GM19351 (cell line): ENCODE results near the gene GPR34.
A peak's percentile ranks its signal among the peaks of the same experiment; 100 is the strongest.

ENCODE experiments used
- ATAC-seq: cut with Tn5 transposase; IDR thresholded peaks from one replicate; pipeline ENCODE4 v1.9.1; 2021; ENCODE audit warnings: mild to moderate bottlenecking, moderate library complexity; ENCODE audit not compliant: unreplicated experiment

GPR34 gene

DNA sequence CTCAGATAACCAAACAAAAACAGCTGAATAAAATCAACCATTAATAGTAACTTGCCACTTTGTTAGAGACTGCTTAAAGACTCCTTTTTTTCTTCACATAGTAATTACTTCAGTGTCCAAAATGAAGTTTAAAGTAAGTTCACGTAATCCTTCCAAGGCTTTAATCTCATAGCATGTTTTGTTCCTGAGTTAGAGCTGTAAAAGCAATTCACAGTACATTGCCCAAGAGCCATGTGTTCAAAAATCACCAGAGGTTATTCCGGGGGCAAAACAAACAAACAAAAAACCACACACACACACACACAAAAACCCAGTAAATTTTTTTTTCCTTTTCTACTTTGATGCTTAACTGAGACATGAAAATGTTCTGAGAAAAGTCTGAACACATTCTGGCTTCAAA is 41.3 kb downstream of the GPR34 start:
- no peak for ATAC-seq

DNA sequence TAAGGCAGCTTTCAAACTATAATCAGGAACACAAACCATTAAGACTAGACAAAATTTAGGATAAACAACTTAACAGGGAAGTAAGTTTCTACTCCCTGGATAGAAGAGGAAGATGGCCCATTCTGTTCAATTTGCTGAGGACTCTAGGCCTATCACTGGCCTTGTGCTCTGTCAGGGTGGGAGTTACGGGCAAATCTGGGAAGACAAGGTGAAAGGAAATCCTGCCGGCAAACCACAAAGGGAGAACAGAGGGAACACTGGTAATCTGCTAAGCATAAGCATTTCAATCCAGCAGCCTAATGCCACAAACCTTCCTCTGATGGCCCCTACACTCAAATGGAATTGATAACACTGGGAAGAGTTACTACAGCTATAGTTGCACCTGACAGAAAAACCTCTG is 43.5 kb downstream of the GPR34 start:
- ATAC-seq = no peak

DNA sequence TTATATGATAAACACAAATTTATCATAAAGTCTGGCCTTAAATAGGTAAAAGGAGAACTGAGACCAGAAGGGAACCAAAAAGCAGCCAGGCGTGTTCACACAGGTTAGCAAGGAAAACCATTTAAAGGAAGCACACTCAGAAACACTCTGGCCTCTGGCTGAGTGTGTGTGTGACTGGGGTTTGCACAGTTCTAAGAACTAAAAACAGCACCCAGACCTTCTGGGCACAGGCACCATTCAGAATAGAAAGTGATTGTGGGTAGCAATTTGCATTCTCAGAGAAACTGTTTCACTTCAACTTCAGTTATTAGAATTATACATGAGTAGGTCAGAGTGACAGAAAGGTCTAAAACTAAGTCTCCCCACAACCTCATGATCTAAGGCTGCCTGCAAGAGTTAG is 45.2 kb downstream of the GPR34 start:
- peak; percentile 96 for ATAC-seq

DNA sequence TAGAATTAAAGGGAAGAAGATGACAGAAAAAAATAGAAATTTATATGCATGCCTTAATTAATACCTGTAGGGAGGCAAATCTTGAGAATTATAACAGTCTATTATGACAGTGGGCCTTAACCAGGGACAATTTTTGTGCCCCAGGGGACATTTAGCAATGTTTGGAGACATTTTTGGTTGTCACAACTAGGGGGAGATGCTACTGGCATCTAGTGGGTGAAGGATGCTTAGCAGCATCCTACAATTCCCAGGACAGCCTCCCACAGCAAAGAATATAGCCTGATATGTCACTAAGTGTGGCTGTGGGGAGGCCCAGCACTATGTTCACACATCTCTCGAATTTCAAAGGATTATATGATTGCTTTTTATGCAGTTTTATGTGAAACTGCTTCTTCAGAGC is 45.8 kb downstream of the GPR34 start:
- no peak for ATAC-seq

DNA sequence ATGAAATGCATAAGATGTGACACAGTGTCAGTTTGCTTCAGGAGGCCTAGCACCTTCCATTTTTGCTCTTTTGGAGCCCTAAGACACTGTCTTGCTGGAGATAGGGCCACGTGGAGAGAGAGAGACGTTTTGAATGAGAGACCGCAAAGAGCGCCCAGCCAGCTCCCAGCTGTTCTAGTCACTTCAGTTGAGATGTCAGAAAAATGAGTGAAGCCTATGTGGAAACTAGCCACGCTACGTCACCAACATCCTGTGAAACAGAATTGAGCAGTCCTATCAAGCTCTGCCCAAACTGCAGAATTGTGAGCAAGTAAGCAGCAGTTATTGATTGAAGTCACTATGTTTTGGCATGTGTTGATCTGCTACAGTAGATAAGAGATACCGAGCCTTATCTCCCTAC is 48.3 kb downstream of the GPR34 start:
- ATAC-seq = no peak

DNA sequence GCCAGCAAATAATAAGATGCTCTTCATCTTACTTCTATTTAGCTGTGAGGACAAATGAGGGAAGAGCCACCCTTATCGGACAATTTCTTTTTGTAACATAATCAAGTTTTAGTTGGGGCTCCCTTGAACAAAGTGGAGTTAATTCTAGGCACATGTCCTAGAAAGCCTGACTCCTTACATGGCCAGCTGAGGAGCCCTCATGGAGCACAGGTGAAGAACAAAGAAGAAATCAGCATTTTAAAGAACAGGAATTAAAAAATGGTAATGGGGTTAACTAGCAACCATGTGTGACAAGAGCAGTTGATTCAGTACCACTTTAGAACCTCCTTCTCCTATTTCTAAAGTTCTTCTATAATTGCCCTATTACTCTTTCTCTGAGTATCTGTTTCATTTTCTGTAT is 51.1 kb downstream of the GPR34 start:
- no peak for ATAC-seq
